GM18519 (cell line): Measurements from ENCODE around the gene SELENOV.

ENCODE experiments used
- ATAC-seq: cut with Tn5 transposase; IDR thresholded peaks from one replicate; pipeline ENCODE4 v1.9.1; 2021; ENCODE audit warnings: mild to moderate bottlenecking, moderate library complexity; ENCODE audit not compliant: unreplicated experiment, low FRiP score

Gene SELENOV

GRCh38 chr19:39492225-39492624 is 22.7 kb upstream of the SELENOV start:
- no peak for ATAC-seq

GRCh38 chr19:39492788-39493187 is 22.2 kb upstream of the SELENOV start:
- no peak for ATAC-seq

DNA sequence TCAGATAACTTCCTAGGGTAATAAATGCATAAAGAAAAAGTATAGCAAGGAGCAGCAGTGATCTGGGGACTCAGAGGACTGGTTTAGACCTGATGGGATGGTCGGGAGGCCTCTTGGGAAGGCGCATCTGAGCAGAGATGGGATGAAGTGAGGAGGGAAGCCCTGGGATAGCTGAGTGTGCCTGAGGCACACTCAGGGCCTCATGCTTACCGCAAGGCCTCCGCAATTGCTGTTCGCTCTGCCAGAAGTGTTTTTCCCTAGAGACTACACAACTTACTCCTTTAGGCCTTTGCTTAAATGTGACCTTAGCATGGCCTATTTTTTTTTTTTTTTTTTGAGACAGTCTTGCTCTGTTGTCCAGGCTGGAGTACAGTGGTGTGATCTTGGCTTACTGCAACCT is 20.3 kb upstream of the SELENOV start:
- no peak for ATAC-seq

DNA sequence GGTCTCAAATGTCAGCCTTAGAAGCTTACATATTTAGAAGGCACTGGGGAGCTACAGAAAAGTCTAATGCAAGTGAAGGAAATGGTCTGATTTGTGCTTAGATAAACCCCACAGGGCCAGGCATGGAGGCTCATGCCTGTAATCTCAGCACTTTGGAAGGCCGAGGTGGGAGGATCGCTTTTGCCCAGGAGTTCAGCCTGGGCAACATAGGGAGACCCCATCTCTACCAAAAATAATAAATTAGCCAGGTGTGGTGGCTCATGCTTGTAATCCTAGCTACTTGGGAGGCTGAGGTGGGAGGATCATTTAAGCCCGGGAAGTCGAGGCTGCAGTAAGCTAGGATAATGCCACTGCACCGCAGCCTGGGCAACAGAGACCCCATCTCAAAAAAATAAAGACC is 18.9 kb upstream of the SELENOV start:
- ATAC-seq: no peak

DNA sequence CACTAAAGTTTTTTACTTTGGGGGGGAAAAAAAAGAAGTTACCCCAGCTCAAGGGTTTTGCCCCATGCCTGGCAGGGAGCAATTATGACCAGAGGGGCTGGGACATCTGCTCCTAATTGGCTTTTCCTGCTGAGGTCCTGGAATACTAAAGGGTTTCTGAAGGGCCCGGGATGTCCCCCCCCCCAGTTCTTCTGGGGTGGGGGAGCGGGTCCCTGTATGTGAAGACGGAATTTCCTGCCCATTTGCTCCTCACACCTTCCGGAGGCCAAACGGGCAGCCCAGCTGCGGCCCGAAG is 17.3 kb upstream of the SELENOV start:
- ATAC-seq: no peak

DNA sequence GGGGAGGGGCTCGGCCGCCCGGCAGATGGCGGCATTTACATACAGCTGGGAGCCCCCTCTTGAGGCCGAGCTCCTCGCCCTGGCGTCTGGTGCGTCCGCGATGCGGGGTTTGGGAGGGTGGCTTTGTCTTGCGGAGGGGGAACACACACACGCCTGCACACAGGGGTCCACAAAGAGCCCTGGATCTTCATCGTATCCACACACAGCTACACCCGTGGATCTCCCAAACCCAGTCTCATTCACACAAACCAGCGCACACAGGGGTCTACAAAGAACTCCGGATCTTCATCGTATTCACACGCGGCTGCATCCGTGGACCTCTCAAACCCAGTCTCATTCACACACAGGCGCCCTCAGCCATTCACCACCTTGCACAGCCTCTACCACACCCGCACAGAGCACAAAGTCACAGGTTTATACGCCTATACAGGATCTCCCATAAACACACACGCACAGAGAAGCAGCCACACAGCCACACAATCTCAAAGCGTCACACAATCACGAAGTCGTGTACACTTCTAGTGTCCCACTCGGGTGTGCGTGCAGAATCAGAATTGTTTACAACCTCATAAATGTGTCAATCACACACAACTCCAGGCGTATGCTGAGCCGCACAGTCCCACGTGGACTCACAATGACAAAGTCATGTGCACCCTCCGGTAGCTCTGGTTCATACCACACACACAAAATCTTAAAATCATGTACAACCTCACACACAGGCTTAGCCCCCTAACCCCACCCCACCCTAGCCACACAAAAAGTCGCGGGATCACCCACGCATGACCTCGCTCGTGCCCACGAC is 16.7 kb upstream of the SELENOV start:
- no peak for ATAC-seq

DNA sequence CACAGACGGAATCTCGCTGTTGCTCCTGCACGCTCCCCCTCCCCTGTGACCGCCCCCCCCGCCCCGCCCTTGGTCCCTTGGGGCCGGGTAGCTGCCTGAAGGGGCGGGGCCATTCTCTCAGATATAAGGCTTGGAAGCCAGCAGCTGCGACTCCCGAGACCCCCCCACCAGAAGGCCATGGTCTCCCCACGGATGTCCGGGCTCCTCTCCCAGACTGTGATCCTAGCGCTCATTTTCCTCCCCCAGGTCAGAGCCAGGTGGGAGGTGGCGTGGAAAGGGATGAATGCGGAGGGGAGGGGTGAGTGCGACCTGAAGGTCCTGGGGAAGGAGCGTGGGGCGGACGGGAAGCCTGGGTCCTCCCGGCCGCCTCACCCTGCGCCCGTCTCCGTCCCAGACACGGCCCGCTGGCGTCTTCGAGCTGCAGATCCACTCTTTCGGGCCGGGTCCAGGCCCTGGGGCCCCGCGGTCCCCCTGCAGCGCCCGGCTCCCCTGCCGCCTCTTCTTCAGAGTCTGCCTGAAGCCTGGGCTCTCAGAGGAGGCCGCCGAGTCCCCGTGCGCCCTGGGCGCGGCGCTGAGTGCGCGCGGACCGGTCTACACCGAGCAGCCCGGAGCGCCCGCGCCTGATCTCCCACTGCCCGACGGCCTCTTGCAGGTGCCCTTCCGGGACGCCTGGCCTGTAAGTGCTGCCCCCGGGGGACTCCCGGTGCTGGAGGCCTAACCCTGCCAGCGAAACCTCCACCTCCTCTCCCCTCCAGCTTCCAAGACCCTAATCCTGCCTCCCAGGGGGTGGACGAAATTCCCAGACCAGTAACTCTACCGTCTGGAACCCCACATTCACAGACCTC is 15.9 kb upstream of the SELENOV start, which contains the start of gene DLL3:
TSS of gene DLL3 (plus strand) at position 150 of the 845 bp plus-strand sequence. CDS start at position 178, 28 bp downstream.
- ATAC-seq: no peak

GRCh38 chr19:39499932-39500331 is 15.0 kb upstream of the SELENOV start:
- ATAC-seq: no peak

DNA sequence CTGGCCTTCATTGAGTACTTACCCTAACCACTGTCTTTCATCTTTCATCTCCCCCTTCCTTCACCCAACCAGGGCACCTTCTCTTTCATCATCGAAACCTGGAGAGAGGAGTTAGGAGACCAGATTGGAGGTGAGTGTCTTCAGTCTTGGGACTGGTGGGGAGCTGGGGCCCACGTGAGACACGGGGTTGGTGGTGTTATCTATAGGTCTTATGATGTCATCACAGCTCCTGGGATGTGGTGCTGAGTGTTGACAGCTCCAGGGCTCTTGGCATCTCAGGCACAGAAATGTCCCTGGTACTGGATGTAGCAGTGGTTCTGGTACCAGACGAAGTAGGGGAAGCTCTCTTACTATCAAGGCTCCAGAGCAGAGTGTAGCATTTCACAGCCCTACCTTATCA is 14.4 kb upstream of the SELENOV start:
- no peak for ATAC-seq

GRCh38 chr19:39501340-39501739 is 13.6 kb upstream of the SELENOV start:
- no peak for ATAC-seq

DNA sequence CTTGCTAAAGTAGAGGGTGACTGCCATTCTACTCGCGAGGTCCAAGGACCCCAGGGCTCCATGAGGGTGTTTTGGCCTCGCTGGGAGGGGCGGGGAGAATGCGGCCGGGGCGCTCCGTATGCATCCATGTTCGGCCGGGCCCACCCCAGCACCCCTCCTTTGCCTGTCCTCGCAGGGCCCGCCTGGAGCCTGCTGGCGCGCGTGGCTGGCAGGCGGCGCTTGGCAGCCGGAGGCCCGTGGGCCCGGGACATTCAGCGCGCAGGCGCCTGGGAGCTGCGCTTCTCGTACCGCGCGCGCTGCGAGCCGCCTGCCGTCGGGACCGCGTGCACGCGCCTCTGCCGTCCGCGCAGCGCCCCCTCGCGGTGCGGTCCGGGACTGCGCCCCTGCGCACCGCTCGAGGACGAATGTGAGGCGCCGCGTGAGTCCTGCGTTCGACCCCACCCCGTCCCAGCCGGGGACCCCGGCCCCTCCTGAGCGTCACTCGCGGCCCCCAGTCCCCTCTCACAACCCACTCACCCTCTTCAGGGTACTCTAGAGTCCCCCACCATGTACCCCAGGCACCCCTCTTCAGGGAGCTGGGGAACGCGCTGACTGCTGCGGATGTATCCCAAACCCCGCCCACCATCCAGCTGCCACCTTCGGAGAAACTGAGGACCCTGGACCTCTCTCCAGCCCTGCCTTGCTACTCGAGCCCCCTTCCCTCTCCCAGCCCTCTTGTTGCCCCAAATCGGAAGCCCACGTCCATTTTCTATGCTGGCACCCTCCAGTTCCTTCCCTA is 12.1 kb upstream of the SELENOV start:
- ATAC-seq: no peak

DNA sequence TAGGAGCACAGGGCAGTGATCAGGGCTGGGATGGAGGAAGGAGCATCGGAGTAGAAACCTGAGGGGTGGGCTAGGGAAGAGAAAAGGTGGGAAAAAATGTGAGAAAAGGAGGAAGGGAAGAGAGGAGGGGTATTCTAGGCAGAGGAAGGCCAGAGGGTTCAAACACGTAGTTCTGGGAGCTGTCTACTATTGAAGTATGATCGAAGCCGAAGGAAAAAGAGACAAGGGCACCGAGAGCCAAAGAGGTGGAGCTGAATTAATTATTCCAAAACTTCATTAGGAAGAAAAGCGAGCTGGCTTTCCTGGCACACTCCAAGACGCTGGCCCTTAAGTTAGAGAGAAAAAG is 8.4 kb upstream of the SELENOV start:
- ATAC-seq: no peak

- ATAC-seq: no peak
Measured at GRCh38 chr19:39506944-39507714, 7.8 kb upstream of the SELENOV start.

- ATAC-seq: no peak
Measured at GRCh38 chr19:39507715-39508364, 7.1 kb upstream of the SELENOV start.

GRCh38 chr19:39508629-39509028 is 6.3 kb upstream of the SELENOV start:
- ATAC-seq: no peak

- no peak for ATAC-seq
Measured at GRCh38 chr19:39509233-39509632, 5.7 kb upstream of the SELENOV start.

GRCh38 chr19:39512988-39513387 is 2.0 kb upstream of the SELENOV start:
- ATAC-seq: no peak

DNA sequence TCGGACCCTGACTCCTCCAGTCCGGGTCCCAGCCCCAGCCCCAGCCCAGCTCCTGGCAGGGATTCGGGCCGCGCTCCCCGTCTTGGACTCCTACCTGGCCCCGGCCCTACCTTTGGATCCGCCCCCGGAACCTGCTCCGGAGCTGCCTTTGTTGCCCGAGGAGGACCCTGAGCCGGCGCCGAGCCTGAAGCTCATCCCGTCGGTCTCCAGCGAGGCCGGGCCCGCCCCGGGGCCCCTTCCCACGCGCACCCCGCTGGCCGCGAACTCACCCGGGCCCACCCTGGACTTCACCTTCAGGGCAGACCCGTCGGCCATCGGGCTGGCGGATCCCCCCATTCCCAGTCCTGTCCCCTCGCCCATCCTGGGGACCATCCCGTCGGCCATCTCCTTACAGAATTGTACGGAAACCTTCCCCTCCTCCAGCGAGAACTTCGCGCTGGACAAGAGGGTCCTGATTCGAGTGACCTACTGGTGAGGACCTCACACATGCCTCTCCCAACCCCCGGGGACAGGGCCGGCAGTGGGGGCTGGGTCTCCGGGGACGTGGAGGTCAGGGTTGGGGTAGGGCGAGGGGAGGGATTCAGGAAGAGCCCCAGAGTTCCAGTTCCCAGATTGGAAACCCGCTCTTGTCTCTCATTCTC is 732 bp downstream of the SELENOV start:
- ATAC-seq: no peak

DNA sequence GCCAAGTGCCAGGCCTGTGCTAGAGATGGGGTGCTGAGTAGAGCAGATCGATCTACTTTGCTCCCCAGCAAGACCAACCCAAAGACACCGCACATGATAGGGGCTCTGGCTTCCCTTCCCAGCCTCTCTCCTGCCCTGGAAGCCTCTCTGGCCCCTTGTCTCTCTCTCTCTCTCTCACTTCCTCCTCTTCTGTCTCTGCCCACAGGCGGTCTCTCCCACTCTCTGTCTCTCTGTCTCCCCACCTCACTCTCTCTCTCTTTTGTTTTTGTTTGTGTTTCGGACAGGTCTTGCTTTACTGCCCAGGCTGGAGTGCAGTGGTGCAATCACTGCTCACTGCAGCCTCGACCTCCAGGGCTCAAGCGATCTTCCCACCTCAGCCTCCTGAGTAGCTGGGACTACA is 1.3 kb downstream of the SELENOV start:
- no peak for ATAC-seq

DNA sequence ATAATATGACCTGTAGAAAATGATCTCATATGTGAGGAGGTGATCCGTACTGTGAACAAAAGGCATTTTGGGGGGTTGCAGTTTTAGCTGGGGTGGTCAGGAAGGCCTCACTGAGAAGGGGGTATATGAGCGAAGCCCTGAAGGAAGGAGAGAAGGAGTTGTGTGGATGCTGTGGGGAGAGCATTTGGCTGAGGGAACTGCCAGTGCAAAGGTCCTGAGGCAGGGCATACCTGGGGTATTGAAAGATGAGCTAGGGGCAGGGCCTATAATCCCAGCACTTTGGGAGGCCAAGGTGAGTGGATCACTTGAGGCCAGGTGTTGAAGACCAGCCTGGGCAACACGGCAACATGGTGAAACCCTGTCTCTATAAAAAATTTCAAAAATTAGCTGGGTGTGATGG is 2.5 kb downstream of the SELENOV start:
- ATAC-seq: no peak
